CD4-positive, alpha-beta T cell treated with Interleukin-15 for 1 hour (primary cell): ENCODE measurements around the gene MYO1D.

Experiments used
- DNase-seq: peaks from one replicate; pipeline ENCODE4 v3.0.0-alpha.2; 2020

MYO1D gene

DNA sequence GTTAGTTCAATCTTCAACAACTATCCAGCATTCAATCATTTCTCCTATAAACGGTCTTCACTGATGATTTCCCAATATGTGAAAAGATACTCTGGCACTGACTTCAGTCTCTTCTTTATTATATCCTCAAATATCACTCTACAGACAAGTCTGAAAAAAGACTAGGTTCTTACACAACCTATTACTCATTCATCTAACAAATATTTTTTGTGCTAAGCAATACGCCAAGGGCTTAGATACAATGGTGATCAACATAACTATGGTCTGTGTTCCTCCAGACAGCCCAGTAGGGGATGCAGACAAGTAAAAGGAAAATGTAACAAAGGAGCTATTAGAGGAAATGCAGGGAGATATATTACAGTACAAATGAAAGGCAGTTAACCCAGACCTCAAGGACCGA, 63.9 kb downstream of the MYO1D start:
- no peak for DNase-seq

DNA sequence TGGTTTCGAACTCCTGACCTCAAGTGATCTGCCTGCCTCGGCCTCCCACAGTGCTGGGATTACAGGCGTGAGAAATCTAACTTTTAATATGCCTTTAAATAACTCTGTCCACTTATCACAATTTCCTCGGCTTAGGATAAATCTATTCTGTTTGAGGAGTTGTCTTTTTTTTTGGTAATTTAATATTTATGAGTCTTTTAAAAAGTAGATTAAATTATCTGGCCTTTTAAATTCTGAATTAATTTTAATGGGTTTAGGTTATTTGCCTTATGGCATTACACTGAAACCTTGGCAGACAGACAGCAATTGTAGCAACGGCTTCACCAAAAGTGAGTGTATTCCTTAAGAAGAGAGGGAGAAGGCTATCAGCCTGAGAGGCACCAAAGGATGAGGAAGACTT, 66.2 kb downstream of the MYO1D start:
- no peak for DNase-seq

DNA sequence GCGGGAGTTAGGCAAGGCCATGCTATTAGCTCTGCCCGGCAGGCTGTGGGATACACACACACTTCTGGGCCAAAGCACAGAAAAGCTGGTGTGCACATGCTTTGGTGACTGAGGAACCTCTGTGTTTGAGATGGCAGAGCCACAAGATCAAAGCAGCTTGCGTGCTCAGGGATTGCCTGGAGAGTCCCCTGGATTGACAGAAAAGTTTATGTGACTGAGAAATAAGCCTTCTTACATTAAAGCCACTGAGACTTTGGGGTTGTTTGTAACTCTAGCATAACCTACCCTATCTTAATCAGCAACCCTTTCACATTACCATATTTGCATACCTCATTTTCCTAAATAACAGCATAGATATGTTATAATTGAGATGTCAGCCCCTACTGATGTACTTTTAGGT, 69.3 kb downstream of the MYO1D start:
- no peak for DNase-seq

DNA sequence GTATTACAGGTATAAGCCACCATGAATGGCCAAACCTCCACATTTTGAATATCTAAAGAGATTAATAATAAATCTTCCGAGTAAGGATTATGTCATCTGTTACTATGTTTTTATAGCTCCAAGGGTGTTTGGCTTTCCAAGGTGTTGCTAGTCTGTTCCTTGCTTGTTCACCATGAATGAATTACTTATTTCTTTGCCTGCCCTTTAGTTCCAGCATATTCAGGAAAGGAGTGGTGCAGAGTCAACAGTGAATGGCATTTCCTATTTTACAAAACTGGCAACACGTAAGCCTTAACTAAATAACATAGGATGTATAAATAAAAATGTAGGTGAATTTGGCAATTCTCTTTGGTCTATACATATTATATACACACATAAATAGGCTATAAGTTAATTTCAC, 70.3 kb downstream of the MYO1D start:
- no peak for DNase-seq

DNA sequence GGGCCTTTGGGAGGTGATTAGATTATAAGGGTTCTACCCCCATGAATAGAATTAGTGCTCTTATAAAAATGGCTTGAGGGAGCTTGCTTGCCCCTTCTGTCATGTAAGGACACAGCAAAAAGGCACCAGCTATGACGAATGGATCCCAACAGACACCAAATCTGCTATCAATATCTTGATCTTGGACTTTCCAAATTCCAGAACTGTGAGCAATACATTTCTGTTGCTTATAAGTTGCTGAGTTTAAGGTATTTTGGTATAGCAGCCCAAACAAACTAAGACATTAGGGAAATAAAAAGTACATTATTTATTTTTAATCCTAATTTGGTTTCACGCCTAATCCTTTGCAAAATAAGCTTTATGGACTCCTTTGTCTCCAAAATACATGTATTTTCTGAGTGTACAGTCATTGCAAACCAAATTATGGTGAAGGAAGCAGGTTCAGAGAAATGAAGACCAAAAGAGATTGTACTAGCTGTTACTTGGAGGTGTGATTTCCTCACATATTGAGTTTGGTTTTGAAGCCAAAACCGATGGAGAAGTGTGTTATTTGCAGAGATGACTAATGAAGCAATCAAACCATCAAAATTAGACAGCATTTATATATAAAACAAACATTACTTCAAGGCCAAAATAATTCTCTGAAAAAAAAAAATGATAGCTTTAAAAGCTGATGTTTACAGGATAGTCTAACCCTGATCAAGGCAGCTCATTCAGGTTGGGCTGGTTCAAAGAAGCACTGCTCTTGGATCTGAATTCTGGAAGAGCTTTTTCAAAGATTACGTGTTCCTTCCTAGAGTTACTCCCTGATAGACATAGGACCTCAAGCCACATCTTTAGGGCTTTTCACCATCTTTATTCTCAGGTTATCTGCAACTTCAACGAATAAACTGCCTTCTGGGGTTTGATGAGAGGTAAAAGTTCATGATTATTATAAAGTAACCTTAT, 71.6 kb downstream of the MYO1D start:
- no peak for DNase-seq

DNA sequence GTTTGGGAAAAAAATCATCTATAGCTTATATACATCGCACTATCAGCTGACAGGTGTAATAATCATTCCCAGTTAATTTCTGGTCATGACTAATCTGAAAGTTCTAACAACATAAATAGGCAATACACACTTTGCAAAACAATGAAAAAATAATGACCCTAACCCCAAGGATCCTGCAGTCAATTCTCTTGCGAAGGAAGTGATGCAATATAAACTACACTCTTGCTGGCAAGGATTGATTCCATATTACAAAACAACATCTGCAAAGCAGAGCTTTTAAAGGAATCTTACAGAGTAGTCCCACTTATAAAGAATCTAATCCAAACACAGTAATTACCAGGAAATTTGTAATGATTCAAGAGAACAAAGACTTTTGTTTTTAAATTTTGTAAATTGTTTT, 73.4 kb downstream of the MYO1D start:
- DNase-seq: no peak

DNA sequence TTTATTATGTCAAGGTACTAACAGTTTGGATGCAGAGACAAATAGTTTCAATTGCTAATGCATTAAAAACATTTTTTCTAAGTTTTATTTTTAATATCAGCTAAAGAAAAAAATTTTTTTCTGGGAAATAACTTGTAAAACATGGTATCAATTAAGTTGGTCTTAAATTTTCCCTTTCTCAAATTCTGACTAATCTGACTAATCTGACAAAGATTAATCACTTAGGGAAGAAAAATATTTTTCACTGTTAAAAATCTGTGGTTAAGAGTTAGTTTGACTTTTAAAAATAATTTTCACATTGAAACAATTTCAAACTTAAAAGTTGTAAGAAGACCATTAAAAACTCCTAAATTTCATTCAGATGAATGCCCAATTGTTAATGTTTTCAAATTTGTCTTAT, 74.6 kb downstream of the MYO1D start:
- no peak for DNase-seq

DNA sequence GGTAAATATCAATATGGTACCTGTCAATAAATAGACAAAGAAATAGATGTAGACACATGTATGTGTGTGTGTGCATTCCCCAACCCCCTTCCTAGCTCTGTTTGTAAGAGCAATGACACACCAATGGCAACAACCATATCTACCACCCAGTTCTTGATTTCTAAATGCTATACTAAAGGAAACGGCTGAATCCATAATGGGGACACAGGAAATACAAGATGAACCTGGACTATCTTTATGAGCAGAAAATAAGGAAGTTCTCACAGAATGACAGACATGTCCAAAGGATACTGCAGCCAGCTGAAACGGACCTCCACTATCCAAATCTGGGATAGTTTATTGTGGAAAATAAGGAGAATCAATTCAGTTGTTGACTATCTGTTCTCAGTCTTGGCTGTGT, 75.3 kb downstream of the MYO1D start:
- no peak for DNase-seq

DNA sequence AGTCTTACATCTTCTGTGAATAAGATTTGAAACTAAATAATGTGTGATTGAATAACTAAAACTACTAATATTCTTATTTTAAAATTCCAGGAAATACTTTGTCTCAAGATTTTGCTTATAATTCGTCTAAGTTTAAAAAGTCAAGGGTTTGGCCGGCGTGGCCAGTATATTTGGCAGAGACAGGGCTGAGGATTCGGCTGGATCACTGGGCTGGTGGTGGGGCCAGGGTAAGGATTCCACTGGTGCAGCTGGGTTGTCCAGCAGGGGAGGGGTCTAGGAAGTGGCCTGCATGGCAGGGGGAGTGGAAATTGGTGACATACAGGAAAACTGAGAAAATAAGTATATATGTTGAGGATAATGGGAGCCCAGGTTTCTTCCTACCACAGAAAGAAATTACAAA, 75.7 kb downstream of the MYO1D start:
- DNase-seq: no peak

DNA sequence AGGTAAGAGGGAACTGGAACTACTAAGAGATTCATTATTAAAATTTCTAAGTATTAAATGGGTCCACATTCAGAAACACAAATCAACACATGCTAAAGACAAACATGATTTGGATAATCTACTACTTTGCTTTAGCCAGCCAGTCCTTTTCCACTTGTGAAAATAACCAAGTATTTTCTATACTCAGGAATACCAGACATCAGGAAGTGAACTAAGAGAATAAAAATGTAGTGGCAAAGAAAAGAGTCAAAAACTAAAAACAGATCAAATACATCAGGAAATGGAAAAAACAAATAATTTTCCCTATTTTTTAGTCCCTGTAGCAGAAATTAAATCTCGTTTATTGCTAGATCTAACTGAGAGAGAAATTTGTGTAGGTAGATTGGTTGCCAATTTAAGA, 78.0 kb downstream of the MYO1D start:
- no peak for DNase-seq

DNA sequence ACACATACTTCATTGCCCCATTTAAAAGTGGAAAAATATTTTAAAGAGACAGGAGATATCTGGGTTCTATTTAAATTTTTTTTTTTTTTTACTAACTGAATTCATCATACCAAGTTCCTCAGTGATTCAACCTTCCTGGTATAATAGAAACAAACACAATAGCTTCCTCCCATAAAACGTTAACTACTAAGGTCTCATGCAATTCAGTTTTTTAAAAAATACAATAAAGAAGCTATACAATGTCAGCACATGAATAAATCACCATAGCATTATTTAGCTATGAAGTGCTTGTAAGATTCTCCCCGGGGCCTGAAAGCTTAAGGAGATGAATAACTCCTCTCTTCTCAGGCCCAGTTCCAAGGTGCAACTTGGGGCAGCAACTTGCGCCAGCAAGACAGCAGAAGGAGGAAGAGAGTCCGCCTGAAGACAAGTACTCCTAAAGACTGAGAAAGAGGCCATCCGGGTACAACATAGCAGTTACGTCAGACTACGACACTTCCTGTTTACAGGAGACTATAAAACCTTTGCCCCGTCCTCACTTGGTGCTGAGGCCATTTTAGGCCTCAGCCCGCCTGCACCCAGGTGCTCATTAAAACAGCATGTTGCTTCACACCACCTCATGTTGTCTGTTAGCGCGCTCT, 81.5 kb downstream of the MYO1D start:
- DNase-seq: no peak

DNA sequence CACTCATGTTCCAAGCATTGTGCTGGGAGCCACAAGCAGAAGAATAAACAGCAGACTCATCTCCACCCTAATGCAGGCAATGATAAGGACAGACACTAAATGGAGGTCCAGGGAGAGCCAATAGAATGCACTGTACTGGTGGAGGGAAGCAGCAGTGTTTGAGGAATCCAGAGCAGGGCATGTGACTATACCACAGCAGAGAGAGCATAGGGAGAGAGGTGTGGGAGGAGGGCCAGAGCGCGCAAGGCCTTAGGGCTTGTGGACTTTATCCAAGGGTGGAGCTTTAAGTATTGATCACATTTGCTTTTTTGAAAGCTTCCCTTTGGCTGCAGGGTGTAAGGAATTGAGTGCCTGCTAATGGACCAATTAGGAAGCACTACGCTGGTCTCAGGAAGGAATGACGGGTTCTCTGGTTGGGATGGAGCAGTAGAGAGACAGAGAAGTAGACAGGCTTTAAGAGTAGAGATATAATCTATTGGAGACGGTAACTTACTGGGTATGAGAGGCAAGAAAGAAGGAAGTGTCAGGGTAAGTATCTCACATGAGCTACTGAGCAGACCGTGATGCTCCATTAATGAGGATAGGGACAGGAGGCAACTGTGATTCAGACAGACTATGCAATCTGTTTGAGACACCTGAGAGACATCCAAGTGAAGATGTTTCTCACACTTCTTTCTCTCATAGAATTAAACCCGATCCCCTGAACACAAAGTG, 82.2 kb downstream of the MYO1D start:
- DNase-seq: no peak

DNA sequence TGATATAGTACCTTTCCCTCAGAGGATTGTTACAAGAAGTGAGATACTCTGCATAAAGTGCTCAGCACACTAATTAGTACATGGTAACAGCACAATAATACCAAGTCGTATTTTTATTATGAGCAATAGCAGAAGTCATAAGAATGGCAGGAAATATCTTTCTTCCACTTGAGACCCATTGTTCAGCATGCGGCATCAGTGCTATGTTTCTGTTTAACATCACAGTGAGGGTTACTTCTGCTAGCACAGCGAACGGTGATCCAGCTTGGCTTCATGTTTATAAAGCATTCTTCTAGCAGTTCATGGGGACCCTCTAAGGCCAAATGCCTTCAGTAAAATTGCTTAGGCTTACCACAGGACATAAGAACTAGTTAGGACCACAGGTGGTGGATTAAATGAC, 83.1 kb downstream of the MYO1D start:
- DNase-seq: no peak

DNA sequence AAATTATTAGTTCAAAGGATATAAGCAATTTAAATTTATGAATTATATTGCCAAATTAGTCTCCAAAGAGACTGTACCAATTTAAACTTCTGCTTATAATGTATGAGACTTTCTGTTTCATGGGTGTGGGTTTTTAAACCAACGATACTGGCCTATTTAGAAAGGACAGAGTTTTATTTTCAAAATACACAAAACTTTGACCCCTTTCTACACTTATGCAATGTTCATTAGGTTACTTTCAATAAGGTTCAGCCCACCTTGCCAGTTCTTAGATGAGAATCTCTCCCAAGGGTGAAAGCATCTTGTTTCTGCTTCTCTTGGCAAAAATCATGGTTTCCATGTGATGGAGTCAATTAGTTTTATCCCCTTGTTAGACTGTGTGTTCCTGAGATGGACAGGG, 84.7 kb downstream of the MYO1D start:
- DNase-seq: no peak

DNA sequence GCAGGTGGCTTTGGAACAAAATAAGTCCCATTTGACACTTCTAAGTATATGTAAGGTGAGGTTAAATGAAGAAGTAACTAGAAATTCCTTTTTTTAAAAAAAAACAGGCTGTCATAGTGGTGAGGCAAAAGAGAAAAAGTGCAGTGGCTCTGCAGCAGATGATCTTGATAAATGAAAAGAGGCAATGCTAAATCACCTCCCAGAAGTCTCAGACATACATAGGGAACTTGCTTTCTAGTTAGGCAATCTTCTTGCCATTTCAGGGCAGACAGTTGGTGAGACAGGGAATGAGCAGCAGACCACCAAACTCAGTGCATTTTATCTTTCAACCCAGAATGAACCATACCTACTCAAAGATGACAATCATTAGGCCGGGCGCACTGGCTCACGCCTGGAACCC, 90.8 kb downstream of the MYO1D start:
- no peak for DNase-seq

DNA sequence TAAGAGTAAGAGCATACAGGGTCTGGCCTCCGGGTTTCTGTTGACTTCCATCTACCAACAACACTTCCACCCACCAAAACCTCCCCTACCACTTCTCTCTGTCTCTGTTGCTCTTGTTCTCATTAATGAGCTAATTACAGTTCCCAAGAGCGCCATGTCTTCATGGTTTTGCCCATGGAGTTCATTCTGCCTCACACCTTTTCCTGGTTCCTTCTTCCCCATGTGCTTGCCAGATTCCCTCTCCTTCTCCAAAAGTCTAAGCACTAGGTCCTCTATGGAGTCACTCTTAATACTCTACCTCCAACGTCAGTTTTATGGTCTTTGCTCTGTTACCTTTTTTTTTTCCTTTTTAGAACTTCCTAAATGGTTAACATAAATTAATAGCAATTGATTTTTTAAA, 92.8 kb downstream of the MYO1D start:
- no peak for DNase-seq

DNA sequence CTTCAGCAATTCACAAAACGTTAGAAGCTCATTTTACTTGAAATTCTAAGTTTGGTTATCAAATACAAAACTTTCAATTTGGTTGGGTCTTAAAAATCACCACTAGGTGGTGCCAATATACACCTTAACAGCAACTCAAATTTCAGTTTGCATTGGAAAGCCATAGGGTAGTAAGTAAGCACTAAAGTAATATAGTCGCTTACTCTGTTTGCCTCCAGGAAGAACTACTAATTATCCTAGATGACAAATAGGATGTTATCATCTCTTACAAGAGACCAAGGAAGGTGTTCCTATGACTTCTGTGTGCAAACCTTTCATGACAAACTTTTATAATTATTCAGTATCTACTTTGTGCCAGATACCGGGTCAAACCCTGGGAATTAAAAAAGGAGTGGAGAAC, 93.3 kb downstream of the MYO1D start:
- no peak for DNase-seq

DNA sequence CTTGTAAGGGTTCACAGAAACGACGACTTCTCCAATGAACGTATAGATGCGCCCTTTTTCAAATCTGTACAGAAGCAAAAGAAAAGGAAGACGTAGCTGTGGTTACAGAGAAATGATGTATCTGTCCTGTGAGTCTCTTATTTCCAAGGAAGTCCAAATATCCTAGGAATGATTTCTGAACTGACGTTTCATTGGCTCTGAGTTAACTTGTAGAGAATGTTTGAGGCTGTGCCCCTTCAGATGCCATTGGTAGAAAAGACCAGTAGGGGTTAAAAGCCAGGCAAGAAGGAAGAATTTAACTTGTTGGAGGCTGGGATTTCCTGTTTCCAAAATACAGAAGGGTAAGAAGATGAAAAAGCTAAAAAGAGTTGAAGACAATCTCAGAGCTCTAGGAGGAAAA, 96.2 kb downstream of the MYO1D start:
- DNase-seq: no peak

DNA sequence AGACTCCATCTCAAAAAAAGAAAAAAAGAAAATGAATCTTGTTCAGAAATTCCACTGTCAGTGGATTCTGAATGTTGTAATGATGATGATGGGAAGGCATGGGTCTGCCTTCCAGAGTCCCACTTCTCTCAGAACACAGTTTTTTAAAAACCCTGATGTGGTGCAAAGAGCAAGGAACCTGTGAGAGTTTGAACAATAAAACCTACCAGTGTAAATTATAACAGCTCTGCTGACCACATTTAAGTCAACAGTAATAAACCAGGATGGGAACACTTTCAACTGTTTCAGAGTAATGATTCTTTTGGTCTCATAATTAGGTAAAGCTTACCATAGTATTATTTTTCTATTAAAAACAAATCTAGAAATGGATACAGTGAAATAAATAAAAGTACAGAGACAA, 99.0 kb downstream of the MYO1D start:
- DNase-seq: no peak

DNA sequence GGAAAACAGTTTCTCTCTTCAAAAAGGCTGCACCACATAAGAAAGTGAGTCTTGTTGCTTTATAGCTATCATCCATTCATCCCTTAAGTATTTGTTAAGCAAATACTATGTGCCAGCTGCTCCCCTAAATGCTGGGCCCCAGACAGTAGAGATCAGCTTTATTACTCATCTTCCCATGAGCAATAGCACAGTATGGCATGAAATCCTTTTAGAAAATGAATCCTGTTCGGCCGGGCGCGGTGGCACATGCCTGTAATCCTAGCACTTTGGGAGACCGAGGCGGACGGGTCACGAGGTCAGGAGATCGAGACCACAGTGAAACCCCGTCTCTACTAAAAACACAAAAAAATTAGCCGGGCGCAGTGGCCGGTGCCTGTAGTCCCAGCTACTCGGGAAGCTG, 99.5 kb downstream of the MYO1D start:
- DNase-seq: no peak

DNA sequence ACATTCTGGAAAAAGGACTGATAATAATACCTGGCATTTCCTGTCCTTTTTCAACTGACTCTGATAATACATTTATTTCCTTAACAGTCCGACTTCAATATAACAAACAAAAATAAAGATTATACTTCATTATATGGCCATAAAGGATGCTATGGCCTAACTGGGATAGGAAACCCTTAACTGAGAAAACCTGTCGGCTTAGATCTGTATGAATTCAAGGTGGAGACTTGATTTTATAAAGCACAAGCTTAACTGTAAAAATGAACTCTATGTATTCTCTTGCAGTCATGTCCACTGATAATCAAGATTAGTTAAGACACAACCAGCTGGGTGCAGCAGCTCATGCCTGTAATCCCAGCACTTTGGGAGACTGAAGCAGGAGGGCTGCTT, 102.2 kb downstream of the MYO1D start:
- DNase-seq: no peak

DNA sequence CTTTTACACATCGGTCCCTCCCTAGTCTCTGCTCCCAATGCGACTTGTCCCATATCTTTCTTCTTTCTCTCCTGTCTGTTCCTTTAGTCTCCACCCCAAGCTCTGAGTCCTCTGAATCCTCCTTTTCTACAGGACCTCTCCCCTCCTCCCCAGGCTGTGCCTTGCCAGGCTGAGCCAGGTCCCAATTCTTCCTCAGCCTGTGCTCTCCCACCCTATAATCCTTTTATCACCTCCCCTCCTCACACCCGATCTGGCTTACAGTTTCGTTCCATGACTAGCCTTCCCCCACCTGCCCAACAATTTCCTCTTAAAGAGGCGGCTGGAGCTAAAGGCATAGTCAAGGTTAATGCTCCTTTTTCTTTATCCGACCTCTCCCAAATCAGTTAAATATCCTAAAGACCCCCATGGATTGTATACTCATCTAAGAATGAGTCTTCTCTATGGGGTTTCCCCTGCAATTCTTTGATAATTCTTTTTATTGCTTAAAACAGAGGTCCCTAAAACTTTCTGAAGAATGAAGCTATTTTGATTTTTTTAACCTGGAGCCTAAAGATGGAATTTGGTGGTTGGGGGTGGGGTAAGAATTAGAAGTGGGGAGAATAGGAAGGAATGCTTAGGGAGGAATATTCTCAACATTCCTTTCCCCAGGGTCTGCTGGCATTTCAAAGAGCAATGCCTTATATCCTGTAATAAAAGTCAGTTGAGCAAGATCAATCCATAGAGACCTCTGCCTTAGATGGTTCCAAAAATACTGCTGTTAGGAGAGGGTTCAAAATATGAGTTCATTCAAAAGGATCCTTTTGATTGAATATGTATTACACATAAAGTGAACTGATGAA, 102.8 kb downstream of the MYO1D start:
- DNase-seq: no peak

DNA sequence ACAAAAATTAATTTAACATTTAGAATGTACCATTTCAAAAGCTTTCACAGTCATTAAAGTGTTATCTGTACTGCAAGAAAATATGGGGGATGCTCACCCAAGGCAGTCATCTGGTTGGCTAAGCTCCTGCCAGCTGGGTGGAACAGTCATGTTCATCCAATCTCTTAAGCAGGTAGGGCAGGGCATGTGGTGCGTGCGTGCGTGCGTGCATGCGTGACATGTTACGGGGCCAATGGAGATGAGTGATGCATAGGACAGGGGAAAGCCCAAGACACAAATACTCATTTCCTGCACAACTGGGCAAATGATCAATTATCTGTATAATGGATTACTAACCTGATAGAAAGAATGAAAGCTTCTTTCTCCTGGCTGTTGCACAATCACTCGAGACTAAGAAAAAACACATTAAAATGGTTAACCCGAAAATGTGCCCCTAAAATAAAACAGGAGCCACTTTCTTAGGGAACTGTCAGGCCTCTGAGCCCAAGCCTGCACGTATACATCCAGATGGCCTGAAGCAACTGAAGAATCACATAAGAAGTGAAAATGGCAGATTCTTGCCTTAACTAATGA, 104.4 kb downstream of the MYO1D start:
- DNase-seq: no peak
